Panc1 (cell line): ENCODE results near the gene SVOP. TPM values are rescaled to one million over a fixed set of nuclear protein-coding genes. Genes with fewer than 3 reads are reported as not detected.
"Not testable (repeated sequence)": the region's sequence is repeated elsewhere in the genome, so short reads cannot be mapped to it uniquely, and the experiment has no call there.

Experiments
- ATAC-seq: fragments of 200-7000 bp; cut with Tn5 transposase; 2 replicates; pipeline ENCODE4 v1.9.1; 2020; ENCODE audit warnings: mild to moderate bottlenecking, moderate library complexity
- BruUV-seq: library from RNA; stranded (reverse); fragments of 400-500 nt; replicated peaks from 2 replicates; lab custom pipeline; 2021; lab: Mats Ljungman, UMichigan
- CTCF ChIA-PET: fragments of 300-600 bp; sonication (Branson Sonifier 250); formaldehyde crosslinking; loops from one replicate; lab custom pipeline; 2022; ENCODE audit warnings: antibody characterized with exemption; lab: Charles Lee
- POLR2A ChIA-PET: fragments of 300-600 bp; sonication (Branson Sonifier 250); formaldehyde crosslinking; loops from one replicate; lab custom pipeline; 2022; ENCODE audit warnings: antibody characterized with exemption; lab: Charles Lee
- DNase-seq: peaks from one replicate; pipeline ENCODE4 v3.0.0-alpha.2; 2010; ENCODE audit warnings: low read depth, low spot score
- H3K27ac ChIP-seq: 2 replicates; pipeline ENCODE4 v1.5.1; 2011; ENCODE audit warnings: mild to moderate bottlenecking, low read length, inconsistent platforms
- H3K27me3 ChIP-seq: fragments of 200-500 bp; sonication (Bioruptor generic); 2 replicates; pipeline ENCODE4 v1.6.0; 2014; ENCODE audit warnings: low read length, inconsistent platforms; ENCODE audit not compliant: control insufficient read depth, insufficient read depth
- H3K36me3 ChIP-seq: fragments of 200-500 bp; sonication (Bioruptor generic); 2 replicates; pipeline ENCODE4 v1.5.1; 2014; ENCODE audit warnings: inconsistent platforms, mild to moderate bottlenecking, low read length, moderate library complexity; ENCODE audit not compliant: control insufficient read depth, insufficient read depth
- H3K4me1 ChIP-seq: 2 replicates; pipeline ENCODE4 v1.5.1; 2011; ENCODE audit warnings: inconsistent platforms, mild to moderate bottlenecking, low read length, moderate library complexity; ENCODE audit not compliant: control insufficient read depth, insufficient read depth
- H3K4me3 ChIP-seq, 2 experiments: 2 replicates each; pipeline ENCODE4 v1.5.1; 2011 to 2012; ENCODE audit warnings: low read depth in 2 of 2, low read length in 2 of 2, mild to moderate bottlenecking in 2 of 2, inconsistent platforms in 1 of 2, moderate library complexity in 1 of 2
- H3K9me3 ChIP-seq: fragments of 200-500 bp; sonication (Bioruptor generic); 2 replicates; pipeline ENCODE4 v1.5.1; 2014; ENCODE audit warnings: low read depth, mild to moderate bottlenecking, inconsistent platforms, low read length, moderate library complexity; ENCODE audit not compliant: control insufficient read depth, insufficient read depth
- POLR2AphosphoS5 ChIP-seq: IDR thresholded peaks from 2 replicates; pipeline ENCODE4 v1.6.1; 2012; ENCODE audit warnings: mild to moderate bottlenecking, low read depth, low read length, moderate library complexity
- SIN3A ChIP-seq: IDR thresholded peaks from 2 replicates; pipeline ENCODE4 v1.6.1; 2012; ENCODE audit warnings: low read depth, mild to moderate bottlenecking, low read length, moderate library complexity, borderline replicate concordance; ENCODE audit not compliant: insufficient read depth
- TCF7L2 ChIP-seq: IDR thresholded peaks from 2 replicates; pipeline ENCODE4 v1.6.1; 2011; ENCODE audit warnings: mild to moderate bottlenecking, low read depth, low read length, inconsistent platforms
- in situ Hi-C: cut with HindIII; loops from 2 replicates; pipeline ENCODE4 v1.10.0; 2016; ENCODE audit warnings: low sequenced_read_pairs, low pct_unique_long_range_greater_than_20kb
- intact Hi-C: fragments of 100-400 bp; cut with micrococcal nuclease; formaldehyde crosslinking; loops from one replicate; pipeline ENCODE4 v1.10.0; 2022; ENCODE audit not compliant: unreplicated experiment
- total RNA-seq: library from RNA; stranded (reverse); gene quantifications from one replicate; pipeline ENCODE4 v1.2.1, GENCODE V29; 2021; ENCODE audit not compliant: unreplicated experiment
- TF ChIP-seq, protein P1 (sequence below), 2 experiments: IDR thresholded peaks; 2 replicates each; pipeline ENCODE4 v1.6.1; 2011 to 2012; ENCODE audit warnings: low read depth in 2 of 2, control low read depth in 1 of 2, low read length in 1 of 2, mild to moderate bottlenecking in 1 of 2, moderate library complexity in 1 of 2; ENCODE audit not compliant: insufficient read depth in 1 of 2
- TF ChIP-seq, protein P2 (sequence below): fragments of 450-650 bp; IDR thresholded peaks from 2 replicates; pipeline ENCODE4 v1.5.1; 2017; ENCODE audit warnings: mild to moderate bottlenecking

SVOP gene
- total RNA-seq, 1 experiment from 2014 or later = not detected

DNA sequence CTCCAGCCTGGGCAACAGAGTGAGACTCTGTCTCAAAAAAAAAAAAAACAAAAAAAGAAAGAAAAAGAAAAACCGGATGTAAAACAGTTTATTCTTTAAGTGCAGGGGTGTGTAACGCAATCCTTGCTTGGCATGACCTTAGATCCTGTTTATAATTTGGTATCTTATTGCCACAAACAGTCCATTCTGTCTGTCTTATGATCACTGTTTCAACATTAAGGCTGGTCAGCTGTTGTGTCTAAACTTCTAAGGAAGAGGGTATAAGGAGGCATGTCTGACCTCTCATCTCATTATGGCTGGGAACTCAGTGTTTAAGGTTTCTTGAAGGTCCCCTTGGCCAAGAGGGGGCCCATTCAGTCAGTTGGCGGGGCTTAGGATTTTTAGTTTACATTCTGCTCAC is 27.8 kb upstream of the SVOP start:
- H3K27ac ChIP-seq, H3K36me3 ChIP-seq, intact Hi-C loops, H3K4me1 ChIP-seq, BruUV-seq, CTCF ChIA-PET, H3K4me3 ChIP-seq, ATAC-seq, DNase-seq, H3K27me3 ChIP-seq, H3K9me3 ChIP-seq, in situ Hi-C loops: not testable (repeated sequence)
- POLR2A ChIA-PET = interaction anchor here (0.6 kb wide), 1 partner anchor 23 kb away, joined by 7 read pairs; no protein-coding TSS in a partner anchor

DNA sequence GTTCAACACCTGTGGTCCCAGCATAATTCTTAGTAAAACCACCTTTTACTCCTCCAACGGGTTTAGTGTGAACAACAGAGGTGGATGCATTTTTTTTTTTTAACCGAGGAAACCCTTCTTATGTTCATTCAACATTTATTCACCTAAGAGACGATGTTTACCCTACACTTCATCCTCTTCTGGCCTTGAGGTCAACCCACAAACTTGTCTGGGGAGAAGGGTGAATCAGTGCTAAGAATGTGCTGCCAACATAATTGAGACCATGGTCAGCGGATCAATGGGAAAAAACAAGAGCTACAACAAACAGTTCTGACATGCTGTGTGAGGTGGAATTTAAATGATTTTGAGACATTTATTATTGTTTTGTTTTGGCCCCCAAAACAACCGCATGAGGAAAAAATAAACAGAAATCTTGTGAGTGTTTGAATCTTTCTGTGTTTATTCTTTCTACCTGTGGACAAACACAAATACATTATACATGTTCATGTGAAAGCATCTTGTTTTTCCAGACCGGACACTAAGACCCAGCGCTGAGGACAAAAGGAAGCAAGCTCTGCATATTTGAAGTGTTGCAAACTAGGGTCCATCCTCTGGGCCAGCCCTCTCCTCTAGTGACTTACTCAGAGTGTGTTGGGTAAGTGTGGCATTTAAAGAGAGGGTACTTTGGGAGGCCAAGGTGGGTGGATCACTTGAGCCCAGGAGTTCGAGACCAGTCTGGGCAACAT is 26.4 kb upstream of the SVOP start:
- no peaks in the 10 kb centered on the region for H3K36me3 ChIP-seq
- DNase-seq (no peak), ATAC-seq (no peak)
- intact Hi-C loops (no loop called here), in situ Hi-C loops (no loop called here)
- POLR2A ChIA-PET = no interaction called here
- no peaks in the 10 kb centered on the region for H3K4me1 ChIP-seq
- H3K27ac ChIP-seq = no peak overlapping the region
- no peak for TF ChIP-seq POLR2AphosphoS5
- TF ChIP-seq, protein P1, sequence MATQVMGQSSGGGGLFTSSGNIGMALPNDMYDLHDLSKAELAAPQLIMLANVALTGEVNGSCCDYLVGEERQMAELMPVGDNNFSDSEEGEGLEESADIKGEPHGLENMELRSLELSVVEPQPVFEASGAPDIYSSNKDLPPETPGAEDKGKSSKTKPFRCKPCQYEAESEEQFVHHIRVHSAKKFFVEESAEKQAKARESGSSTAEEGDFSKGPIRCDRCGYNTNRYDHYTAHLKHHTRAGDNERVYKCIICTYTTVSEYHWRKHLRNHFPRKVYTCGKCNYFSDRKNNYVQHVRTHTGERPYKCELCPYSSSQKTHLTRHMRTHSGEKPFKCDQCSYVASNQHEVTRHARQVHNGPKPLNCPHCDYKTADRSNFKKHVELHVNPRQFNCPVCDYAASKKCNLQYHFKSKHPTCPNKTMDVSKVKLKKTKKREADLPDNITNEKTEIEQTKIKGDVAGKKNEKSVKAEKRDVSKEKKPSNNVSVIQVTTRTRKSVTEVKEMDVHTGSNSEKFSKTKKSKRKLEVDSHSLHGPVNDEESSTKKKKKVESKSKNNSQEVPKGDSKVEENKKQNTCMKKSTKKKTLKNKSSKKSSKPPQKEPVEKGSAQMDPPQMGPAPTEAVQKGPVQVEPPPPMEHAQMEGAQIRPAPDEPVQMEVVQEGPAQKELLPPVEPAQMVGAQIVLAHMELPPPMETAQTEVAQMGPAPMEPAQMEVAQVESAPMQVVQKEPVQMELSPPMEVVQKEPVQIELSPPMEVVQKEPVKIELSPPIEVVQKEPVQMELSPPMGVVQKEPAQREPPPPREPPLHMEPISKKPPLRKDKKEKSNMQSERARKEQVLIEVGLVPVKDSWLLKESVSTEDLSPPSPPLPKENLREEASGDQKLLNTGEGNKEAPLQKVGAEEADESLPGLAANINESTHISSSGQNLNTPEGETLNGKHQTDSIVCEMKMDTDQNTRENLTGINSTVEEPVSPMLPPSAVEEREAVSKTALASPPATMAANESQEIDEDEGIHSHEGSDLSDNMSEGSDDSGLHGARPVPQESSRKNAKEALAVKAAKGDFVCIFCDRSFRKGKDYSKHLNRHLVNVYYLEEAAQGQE (IDR thresholded peaks at IDR 0.05; ENCODE audit: insufficient read depth in 1 of 2, low read depth in 2 of 2, low read length in 1 of 2) = no peak
- TF ChIP-seq TCF7L2 = no peak
- TF ChIP-seq, protein P2, sequence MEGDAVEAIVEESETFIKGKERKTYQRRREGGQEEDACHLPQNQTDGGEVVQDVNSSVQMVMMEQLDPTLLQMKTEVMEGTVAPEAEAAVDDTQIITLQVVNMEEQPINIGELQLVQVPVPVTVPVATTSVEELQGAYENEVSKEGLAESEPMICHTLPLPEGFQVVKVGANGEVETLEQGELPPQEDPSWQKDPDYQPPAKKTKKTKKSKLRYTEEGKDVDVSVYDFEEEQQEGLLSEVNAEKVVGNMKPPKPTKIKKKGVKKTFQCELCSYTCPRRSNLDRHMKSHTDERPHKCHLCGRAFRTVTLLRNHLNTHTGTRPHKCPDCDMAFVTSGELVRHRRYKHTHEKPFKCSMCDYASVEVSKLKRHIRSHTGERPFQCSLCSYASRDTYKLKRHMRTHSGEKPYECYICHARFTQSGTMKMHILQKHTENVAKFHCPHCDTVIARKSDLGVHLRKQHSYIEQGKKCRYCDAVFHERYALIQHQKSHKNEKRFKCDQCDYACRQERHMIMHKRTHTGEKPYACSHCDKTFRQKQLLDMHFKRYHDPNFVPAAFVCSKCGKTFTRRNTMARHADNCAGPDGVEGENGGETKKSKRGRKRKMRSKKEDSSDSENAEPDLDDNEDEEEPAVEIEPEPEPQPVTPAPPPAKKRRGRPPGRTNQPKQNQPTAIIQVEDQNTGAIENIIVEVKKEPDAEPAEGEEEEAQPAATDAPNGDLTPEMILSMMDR = no peak
- TF ChIP-seq SIN3A = no peak
- H3K4me3 ChIP-seq = no peak overlapping the region
- H3K9me3 ChIP-seq = no peaks in the 10 kb centered on the region
- CTCF ChIA-PET = interaction anchor here (0.7 kb wide), 1 partner anchor 131 kb away, joined by 3 read pairs; no protein-coding TSS in a partner anchor
- no TSS peak for BruUV-seq
- H3K27me3 ChIP-seq = peaks cover 5% of the 10 kb centered on the region

DNA sequence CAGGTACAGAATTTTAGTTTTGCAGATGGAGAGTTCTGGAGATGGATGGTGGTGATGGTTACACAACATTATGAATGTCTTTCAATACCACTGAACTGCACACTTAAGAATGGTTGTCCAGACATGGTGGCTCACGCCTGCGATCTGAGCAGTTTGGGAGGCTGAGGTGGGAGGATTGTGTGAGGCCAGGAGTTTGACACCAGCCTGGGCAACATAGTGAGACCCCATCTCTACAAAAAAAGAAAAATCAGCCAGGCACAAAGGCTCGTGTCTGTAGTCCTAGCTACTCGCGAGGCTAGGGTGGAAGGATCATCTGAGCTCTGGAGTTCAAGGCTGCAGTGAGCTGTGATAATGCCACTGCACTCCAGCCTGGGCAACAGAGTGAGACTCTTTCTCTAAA is 23.4 kb upstream of the SVOP start:
- no peak overlapping the region for H3K4me3 ChIP-seq
- no peaks in the 10 kb centered on the region for H3K36me3 ChIP-seq
- TF ChIP-seq SIN3A (no peak), TCF7L2 (no peak), POLR2AphosphoS5 (no peak)
- TF ChIP-seq, protein P2 = no peak
- TF ChIP-seq, protein P1 (IDR thresholded peaks at IDR 0.05; ENCODE audit: insufficient read depth in 1 of 2, low read depth in 2 of 2, low read length in 1 of 2) = no peak
- no peak overlapping the region for H3K27ac ChIP-seq
- in situ Hi-C loops = no loop called here
- H3K9me3 ChIP-seq = no peaks in the 10 kb centered on the region; the same call in 1 of the 2 replicates
- intact Hi-C loops = no loop called here
- ChIA-PET POLR2A (no interaction called here), CTCF (no interaction called here)
- no peaks in the 10 kb centered on the region for H3K4me1 ChIP-seq
- no peak for ATAC-seq
- H3K27me3 ChIP-seq = peaks cover 10% of the 10 kb centered on the region
- no TSS peak for BruUV-seq
- DNase-seq = no peak
